22Rv1 (cell line): ENCODE data around the gene RHAG.
"Not testable (repeated sequence)": the region's sequence is repeated elsewhere in the genome, so short reads cannot be mapped to it uniquely, and the experiment has no call there.

Experiments used
- H3K27ac ChIP-seq: fragments of 450-650 bp; 2 replicates; pipeline ENCODE4 v1.5.1; 2017
- CTCF ChIP-seq: fragments of 450-650 bp; IDR thresholded peaks from 2 replicates; pipeline ENCODE4 v1.5.1; 2017; ENCODE audit warnings: mild to moderate bottlenecking
- ZFX ChIP-seq: fragments of 450-650 bp; IDR thresholded peaks from 2 replicates; pipeline ENCODE4 v1.6.1; 2017; ENCODE audit warnings: antibody characterized with exemption, borderline replicate concordance

The RHAG gene

DNA sequence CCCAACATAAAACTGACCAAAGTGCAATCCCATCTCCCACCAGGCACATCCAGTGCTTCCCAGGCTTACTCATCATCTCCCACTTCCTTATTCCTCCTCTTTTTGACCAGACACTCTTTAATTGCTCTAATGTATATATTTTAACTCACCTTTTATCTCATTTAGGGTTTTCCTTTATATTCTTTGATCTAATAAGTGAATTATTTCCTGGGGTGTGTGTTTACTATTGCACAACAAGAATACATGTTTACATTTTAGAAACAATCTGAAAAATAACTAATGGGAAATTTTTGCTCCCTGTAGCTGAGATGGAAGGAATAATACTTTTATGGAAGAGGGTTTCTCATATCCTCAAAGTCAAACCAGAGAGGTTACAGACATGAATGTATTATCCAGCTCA, 18.4 kb downstream of the RHAG start:
- H3K27ac ChIP-seq, result no peak overlapping the region
- TF ChIP-seq CTCF (no peak), ZFX (no peak)

DNA sequence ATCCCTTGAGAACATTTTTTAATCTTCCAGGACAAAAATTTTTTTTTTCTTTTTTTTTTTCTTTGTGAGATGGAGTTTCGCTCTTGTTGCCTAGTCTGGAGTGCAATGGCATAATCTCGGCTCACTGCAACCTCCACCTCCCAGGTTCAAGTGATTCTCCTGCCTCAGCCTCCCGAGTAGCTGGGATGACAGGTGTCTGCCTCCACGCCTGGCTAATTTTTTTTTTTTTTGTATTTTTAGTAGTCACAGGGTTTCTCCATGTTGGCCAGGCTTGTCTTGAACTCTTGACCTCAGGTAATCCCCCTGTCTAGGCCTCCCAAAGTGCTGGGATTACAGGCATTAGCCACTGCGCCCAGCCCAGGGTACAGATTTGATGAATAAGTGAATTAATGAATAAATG, 22.5 kb downstream of the RHAG start:
- H3K27ac ChIP-seq, result not testable (repeated sequence)

GRCh38 chr6:49609285-49609684, 27.4 kb downstream of the RHAG start:
- no peak overlapping the region for H3K27ac ChIP-seq
- no peak for TF ChIP-seq ZFX
- TF ChIP-seq CTCF, result no peak

GRCh38 chr6:49608275-49608674, 28.4 kb downstream of the RHAG start:
- not testable (repeated sequence) for H3K27ac ChIP-seq

DNA sequence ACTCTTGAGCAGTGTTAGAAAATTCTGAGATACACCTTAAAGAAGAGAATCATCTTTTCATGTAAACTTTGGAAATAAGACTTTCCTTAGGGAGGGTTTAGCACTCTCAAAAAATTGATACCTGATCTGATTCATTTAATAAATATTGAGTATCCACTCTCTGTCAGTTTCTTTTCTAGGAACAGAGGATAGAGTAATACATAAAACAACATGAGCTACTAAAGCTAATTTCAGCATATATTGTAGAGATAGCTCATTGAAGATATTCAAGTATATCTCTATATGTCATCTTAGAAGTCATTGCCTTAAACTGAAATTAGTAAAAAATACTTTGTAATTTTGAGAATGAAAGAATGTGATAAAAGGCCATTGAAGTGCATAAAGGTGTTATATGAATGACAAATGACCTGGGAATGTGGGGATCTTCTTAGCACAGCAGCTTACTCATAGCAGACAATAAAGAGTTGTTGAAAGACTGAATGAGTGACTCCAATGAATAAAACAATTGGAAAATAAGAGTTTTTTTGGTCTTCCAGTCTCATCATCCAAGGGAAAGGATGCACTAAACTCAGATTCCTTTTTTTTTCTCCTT, 29.2 kb downstream of the RHAG start:
- TF ChIP-seq CTCF (peak; percentile 55), ZFX (no peak)
- no peak overlapping the region for H3K27ac ChIP-seq

GRCh38 chr6:49606721-49607390, 29.8 kb downstream of the RHAG start:
- peak; percentile 91 for TF ChIP-seq CTCF
- TF ChIP-seq ZFX, result no peak
- no peak overlapping the region for H3K27ac ChIP-seq

GRCh38 chr6:49604080-49604479, 32.6 kb downstream of the RHAG start:
- not testable (repeated sequence) for H3K27ac ChIP-seq

DNA sequence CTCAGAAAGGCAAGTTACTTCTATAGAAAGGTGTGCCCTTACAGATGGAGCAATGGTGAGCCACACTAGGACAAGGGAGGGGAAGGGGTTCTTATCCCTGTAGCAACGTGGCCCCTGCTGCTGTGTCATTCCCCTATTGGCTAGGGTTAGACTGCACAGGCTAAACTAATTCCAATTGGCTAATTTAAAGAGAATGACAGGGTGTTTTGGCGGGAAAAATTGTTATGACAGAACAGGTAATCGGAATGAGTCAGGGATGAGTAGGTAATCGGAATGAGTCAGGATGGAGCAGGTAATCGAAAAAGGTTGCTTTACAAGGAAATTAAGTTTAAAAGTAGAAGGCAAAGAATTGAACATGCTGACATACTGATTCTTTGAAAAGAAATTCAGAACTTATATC, 49.4 kb downstream of the RHAG start:
- H3K27ac ChIP-seq, result not testable (repeated sequence)

- H3K27ac ChIP-seq, result no peak overlapping the region
- TF ChIP-seq ZFX (no peak), CTCF (no peak)
Observed at GRCh38 chr6:49582529-49582928, 54.1 kb downstream of the RHAG start.
